WTC11 (cell line): ENCODE data around the gene AGAP1.

Experiments used
- CTCF ChIP-seq: fragments of 200-600 bp; IDR thresholded peaks from 2 replicates; pipeline ENCODE4 v1.8.0; 2022; ENCODE audit warnings: antibody characterized with exemption
- FOXJ3 ChIP-seq: sonication (generic); formaldehyde crosslinking; IDR thresholded peaks from 2 replicates; pipeline ENCODE4 v1.9.0; 2021; ENCODE audit warnings: missing genetic modification reagents, mild to moderate bottlenecking, borderline replicate concordance
- KAT7 ChIP-seq: sonication (generic); formaldehyde crosslinking; IDR thresholded peaks from 2 replicates; pipeline ENCODE4 v1.8.1; 2023; ENCODE audit warnings: missing genetic modification reagents, mild to moderate bottlenecking, borderline replicate concordance
- MXD4 ChIP-seq: fragments of 250-450 bp; sonication (Bioruptor Pico); IDR thresholded peaks from 2 replicates; pipeline ENCODE4 v1.8.0; 2021; ENCODE audit warnings: mild to moderate bottlenecking, moderate library complexity, borderline replicate concordance
- PREB ChIP-seq: sonication (generic); formaldehyde crosslinking; IDR thresholded peaks from 2 replicates; pipeline ENCODE4 v1.8.1; 2022; ENCODE audit warnings: mild to moderate bottlenecking, missing genetic modification reagents, moderate library complexity, borderline replicate concordance
- SP1 ChIP-seq: sonication (generic); formaldehyde crosslinking; conservative IDR thresholded peaks from 2 replicates; pipeline ENCODE4 v1.8.1; 2022; ENCODE audit warnings: missing genetic modification reagents
- TEAD4 ChIP-seq: sonication (generic); formaldehyde crosslinking; IDR thresholded peaks from 2 replicates; pipeline ENCODE4 v1.8.0; 2022; ENCODE audit warnings: mild to moderate bottlenecking, missing genetic modification reagents
- ZMAT4 ChIP-seq: fragments of 250-450 bp; sonication (Bioruptor Pico); IDR thresholded peaks from 2 replicates; pipeline ENCODE4 v1.9.0; 2021; ENCODE audit warnings: mild to moderate bottlenecking

DNA sequence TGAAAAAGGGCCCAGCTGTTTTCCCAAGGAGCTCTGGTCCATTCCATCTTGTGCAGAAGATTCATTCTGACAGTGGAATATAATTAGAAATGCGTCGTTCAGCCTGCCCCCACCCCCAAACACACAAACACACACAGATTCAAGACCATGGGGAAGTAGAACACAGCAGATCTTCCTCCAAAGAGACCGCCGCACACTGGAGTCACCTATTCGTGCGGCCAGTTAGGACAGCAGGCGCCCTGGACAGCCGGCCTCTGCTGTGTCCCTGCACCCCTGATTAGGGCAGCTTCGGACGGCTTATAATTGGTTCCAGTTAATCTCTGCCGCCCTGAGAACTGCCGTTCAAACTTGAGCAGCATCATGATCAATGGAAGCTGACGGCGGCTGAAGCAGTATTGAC is 558.4 kb downstream of the AGAP1 start:
- TF ChIP-seq CTCF, result no peak
- TF ChIP-seq ZMAT4 (CRISPR knock-in tag), result no peak
- no peak for TF ChIP-seq FOXJ3 (CRISPR knock-in tag)
- no peak for TF ChIP-seq SP1 (CRISPR knock-in tag)
- no peak for TF ChIP-seq KAT7 (CRISPR knock-in tag)
- no peak for TF ChIP-seq MXD4 (CRISPR knock-in tag)
- TF ChIP-seq TEAD4 (CRISPR knock-in tag), result no peak
- TF ChIP-seq PREB, result no peak
